A549 (cell line): ENCODE measurements around the gene TPSAB1.

Source experiments
- CHD2 ChIP-seq: fragments of 150-350 bp; IDR thresholded peaks from 2 replicates; pipeline ENCODE4 v1.6.1; 2014; ENCODE audit warnings: low read length; ENCODE audit not compliant: partially characterized antibody
- EHMT2 ChIP-seq: fragments of 200-600 bp; sonication (generic); IDR thresholded peaks from 2 replicates; pipeline ENCODE4 v1.6.1; 2016; ENCODE audit warnings: antibody characterized with exemption, low read depth, mild to moderate bottlenecking, moderate library complexity
- MAZ ChIP-seq: fragments of 150-350 bp; IDR thresholded peaks from 2 replicates; pipeline ENCODE4 v1.6.1; 2014; ENCODE audit warnings: antibody characterized with exemption, low read depth, low read length, borderline replicate concordance
- POLR2A ChIP-seq: IDR thresholded peaks from 2 replicates; pipeline ENCODE4 v1.6.1; 2012; ENCODE audit warnings: mild to moderate bottlenecking, low read length
- TF ChIP-seq, protein P1 (sequence below): fragments of >200 bp; sonication (Bioruptor Twin); formaldehyde crosslinking; IDR thresholded peaks from 3 replicates; pipeline ENCODE4 v1.5.1; 2016

DNA sequence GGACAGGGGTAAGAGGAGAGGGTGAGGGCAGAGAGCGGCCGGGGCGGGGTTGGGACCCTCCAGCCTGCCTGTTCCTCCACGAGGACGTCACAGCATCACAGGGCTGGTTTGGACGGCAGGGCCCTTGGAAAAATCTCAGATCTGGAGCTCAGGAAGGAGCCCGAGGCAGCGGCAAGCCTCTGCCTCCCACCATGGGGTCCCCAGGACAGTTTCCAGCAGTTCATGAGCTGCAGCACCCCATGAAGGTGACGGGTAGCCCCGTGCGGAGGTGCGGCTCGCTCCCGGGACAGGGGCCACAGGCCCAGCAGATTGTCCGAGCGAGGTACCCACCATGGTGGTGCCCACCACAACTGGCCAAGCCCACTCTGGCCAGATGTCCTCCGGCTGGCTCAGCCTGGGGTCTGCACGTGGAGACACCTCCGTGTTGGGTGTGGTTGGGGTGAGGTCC is 36.7 kb downstream of the TPSAB1 start:
- TF ChIP-seq, protein P1, sequence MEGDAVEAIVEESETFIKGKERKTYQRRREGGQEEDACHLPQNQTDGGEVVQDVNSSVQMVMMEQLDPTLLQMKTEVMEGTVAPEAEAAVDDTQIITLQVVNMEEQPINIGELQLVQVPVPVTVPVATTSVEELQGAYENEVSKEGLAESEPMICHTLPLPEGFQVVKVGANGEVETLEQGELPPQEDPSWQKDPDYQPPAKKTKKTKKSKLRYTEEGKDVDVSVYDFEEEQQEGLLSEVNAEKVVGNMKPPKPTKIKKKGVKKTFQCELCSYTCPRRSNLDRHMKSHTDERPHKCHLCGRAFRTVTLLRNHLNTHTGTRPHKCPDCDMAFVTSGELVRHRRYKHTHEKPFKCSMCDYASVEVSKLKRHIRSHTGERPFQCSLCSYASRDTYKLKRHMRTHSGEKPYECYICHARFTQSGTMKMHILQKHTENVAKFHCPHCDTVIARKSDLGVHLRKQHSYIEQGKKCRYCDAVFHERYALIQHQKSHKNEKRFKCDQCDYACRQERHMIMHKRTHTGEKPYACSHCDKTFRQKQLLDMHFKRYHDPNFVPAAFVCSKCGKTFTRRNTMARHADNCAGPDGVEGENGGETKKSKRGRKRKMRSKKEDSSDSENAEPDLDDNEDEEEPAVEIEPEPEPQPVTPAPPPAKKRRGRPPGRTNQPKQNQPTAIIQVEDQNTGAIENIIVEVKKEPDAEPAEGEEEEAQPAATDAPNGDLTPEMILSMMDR: no peak
- TF ChIP-seq POLR2A: no peak
- TF ChIP-seq MAZ: no peak
- TF ChIP-seq CHD2: no peak
- no peak for TF ChIP-seq EHMT2
